HEK293 (cell line): Measurements from ENCODE around the gene B4GALT7.

Source experiments
- MZF1 ChIP-seq: fragments of 450-650 bp; formaldehyde crosslinking; IDR thresholded peaks from 2 replicates; pipeline ENCODE4 v1.5.1; 2017; ENCODE audit warnings: missing biosample characterization, missing genetic modification characterization, borderline replicate concordance
- ZBTB21 ChIP-seq: fragments of 450-650 bp; formaldehyde crosslinking; IDR thresholded peaks from 2 replicates; pipeline ENCODE4 v1.5.1; 2017; ENCODE audit warnings: missing biosample characterization, missing genetic modification characterization
- ZNF677 ChIP-seq: fragments of 450-650 bp; IDR thresholded peaks from 2 replicates; pipeline ENCODE4 v1.5.0; 2018; ENCODE audit warnings: missing biosample characterization, mild to moderate bottlenecking, missing genetic modification characterization, moderate library complexity
- TF ChIP-seq, protein P1 (sequence below): fragments of 450-650 bp; formaldehyde crosslinking; IDR thresholded peaks from 2 replicates; pipeline ENCODE4 v1.5.1; 2016; ENCODE audit warnings: missing biosample characterization, missing genetic modification characterization

DNA sequence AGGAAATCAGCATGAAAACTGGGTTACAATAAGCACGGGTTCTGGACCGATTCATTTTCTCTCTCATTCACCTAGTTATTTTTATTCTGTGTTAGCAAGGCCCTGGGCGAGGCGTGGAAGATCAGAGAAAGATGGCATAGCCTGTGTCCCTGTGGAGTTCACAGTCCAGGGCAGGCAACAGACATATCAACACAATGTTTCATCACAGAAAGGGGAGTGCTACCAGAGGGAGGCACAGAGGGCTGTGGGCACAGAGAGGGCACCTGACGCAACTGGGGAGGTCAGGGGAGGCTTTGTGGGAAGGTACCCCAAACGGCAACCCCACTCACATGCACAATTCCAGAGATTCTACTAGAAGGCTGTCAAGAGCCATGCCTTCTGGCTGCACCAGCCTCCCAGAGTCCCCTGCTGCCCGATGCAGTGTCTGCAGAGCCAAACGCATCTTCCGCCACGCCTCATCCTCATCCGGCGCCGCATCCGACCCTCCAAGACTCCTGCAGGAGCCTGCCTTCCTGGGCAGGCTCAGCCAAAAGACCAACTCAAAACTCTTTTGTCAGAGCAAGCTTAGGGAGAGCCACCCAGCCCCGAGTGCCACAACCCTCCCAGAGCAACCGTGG is 47.0 kb upstream of the B4GALT7 start:
- no peak for TF ChIP-seq MZF1 (tag by site-specific recombination)
- TF ChIP-seq ZBTB21: no peak
- no peak for TF ChIP-seq ZNF677 (tag by site-specific recombination)
- TF ChIP-seq, protein P1, sequence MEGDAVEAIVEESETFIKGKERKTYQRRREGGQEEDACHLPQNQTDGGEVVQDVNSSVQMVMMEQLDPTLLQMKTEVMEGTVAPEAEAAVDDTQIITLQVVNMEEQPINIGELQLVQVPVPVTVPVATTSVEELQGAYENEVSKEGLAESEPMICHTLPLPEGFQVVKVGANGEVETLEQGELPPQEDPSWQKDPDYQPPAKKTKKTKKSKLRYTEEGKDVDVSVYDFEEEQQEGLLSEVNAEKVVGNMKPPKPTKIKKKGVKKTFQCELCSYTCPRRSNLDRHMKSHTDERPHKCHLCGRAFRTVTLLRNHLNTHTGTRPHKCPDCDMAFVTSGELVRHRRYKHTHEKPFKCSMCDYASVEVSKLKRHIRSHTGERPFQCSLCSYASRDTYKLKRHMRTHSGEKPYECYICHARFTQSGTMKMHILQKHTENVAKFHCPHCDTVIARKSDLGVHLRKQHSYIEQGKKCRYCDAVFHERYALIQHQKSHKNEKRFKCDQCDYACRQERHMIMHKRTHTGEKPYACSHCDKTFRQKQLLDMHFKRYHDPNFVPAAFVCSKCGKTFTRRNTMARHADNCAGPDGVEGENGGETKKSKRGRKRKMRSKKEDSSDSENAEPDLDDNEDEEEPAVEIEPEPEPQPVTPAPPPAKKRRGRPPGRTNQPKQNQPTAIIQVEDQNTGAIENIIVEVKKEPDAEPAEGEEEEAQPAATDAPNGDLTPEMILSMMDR: no peak
